Panc1 (cell line): Measurements from ENCODE around the gene SFI1. TPM values are rescaled to one million over a fixed set of nuclear protein-coding genes. Genes with fewer than 3 reads are reported as not detected.

ENCODE experiments used
- ATAC-seq: fragments of 200-7000 bp; cut with Tn5 transposase; 2 replicates; pipeline ENCODE4 v1.9.1; 2020; ENCODE audit warnings: mild to moderate bottlenecking, moderate library complexity
- BruUV-seq: library from RNA; stranded (reverse); fragments of 400-500 nt; replicated peaks from 2 replicates; lab custom pipeline; 2021; lab: Mats Ljungman, UMichigan
- CTCF ChIA-PET: fragments of 300-600 bp; sonication (Branson Sonifier 250); formaldehyde crosslinking; loops from one replicate; lab custom pipeline; 2022; ENCODE audit warnings: antibody characterized with exemption; lab: Charles Lee
- POLR2A ChIA-PET: fragments of 300-600 bp; sonication (Branson Sonifier 250); formaldehyde crosslinking; loops from one replicate; lab custom pipeline; 2022; ENCODE audit warnings: antibody characterized with exemption; lab: Charles Lee
- DNase-seq: peaks from one replicate; pipeline ENCODE4 v3.0.0-alpha.2; 2010; ENCODE audit warnings: low read depth, low spot score
- H3K27ac ChIP-seq: 2 replicates; pipeline ENCODE4 v1.5.1; 2011; ENCODE audit warnings: mild to moderate bottlenecking, low read length, inconsistent platforms
- H3K27me3 ChIP-seq: fragments of 200-500 bp; sonication (Bioruptor generic); 2 replicates; pipeline ENCODE4 v1.6.0; 2014; ENCODE audit warnings: low read length, inconsistent platforms; ENCODE audit not compliant: control insufficient read depth, insufficient read depth
- H3K36me3 ChIP-seq: fragments of 200-500 bp; sonication (Bioruptor generic); 2 replicates; pipeline ENCODE4 v1.5.1; 2014; ENCODE audit warnings: inconsistent platforms, mild to moderate bottlenecking, low read length, moderate library complexity; ENCODE audit not compliant: control insufficient read depth, insufficient read depth
- H3K4me1 ChIP-seq: 2 replicates; pipeline ENCODE4 v1.5.1; 2011; ENCODE audit warnings: inconsistent platforms, mild to moderate bottlenecking, low read length, moderate library complexity; ENCODE audit not compliant: control insufficient read depth, insufficient read depth
- H3K4me3 ChIP-seq, 2 experiments: 2 replicates each; pipeline ENCODE4 v1.5.1; 2011 to 2012; ENCODE audit warnings: low read depth in 2 of 2, low read length in 2 of 2, mild to moderate bottlenecking in 2 of 2, inconsistent platforms in 1 of 2, moderate library complexity in 1 of 2
- H3K9me3 ChIP-seq: fragments of 200-500 bp; sonication (Bioruptor generic); 2 replicates; pipeline ENCODE4 v1.5.1; 2014; ENCODE audit warnings: low read depth, mild to moderate bottlenecking, inconsistent platforms, low read length, moderate library complexity; ENCODE audit not compliant: control insufficient read depth, insufficient read depth
- CTCF ChIP-seq: fragments of 450-650 bp; IDR thresholded peaks from 2 replicates; pipeline ENCODE4 v1.5.1; 2017; ENCODE audit warnings: mild to moderate bottlenecking
- POLR2AphosphoS5 ChIP-seq: IDR thresholded peaks from 2 replicates; pipeline ENCODE4 v1.6.1; 2012; ENCODE audit warnings: mild to moderate bottlenecking, low read depth, low read length, moderate library complexity
- REST ChIP-seq, 2 experiments: IDR thresholded peaks; 2 replicates each; pipeline ENCODE4 v1.6.1; 2011 to 2012; ENCODE audit warnings: low read depth in 2 of 2, control low read depth in 1 of 2, low read length in 1 of 2, mild to moderate bottlenecking in 1 of 2, moderate library complexity in 1 of 2; ENCODE audit not compliant: insufficient read depth in 1 of 2
- SIN3A ChIP-seq: IDR thresholded peaks from 2 replicates; pipeline ENCODE4 v1.6.1; 2012; ENCODE audit warnings: low read depth, mild to moderate bottlenecking, low read length, moderate library complexity, borderline replicate concordance; ENCODE audit not compliant: insufficient read depth
- TCF7L2 ChIP-seq: IDR thresholded peaks from 2 replicates; pipeline ENCODE4 v1.6.1; 2011; ENCODE audit warnings: mild to moderate bottlenecking, low read depth, low read length, inconsistent platforms
- in situ Hi-C: cut with HindIII; loops from 2 replicates; pipeline ENCODE4 v1.10.0; 2016; ENCODE audit warnings: low sequenced_read_pairs, low pct_unique_long_range_greater_than_20kb
- intact Hi-C: fragments of 100-400 bp; cut with micrococcal nuclease; formaldehyde crosslinking; loops from one replicate; pipeline ENCODE4 v1.10.0; 2022; ENCODE audit not compliant: unreplicated experiment
- total RNA-seq: library from RNA; stranded (reverse); gene quantifications from one replicate; pipeline ENCODE4 v1.2.1, GENCODE V29; 2021; ENCODE audit not compliant: unreplicated experiment

The SFI1 gene
- total RNA-seq, 1 experiment from 2014 or later, result 29.9 TPM

- intact Hi-C loops, result loop anchor here (10.0 kb wide), 1 partner anchor 66 kb away; no protein-coding TSS in a partner anchor
- H3K27ac ChIP-seq, result no peak overlapping the region
- in situ Hi-C loops, result no loop called here
- POLR2A ChIA-PET, result no interaction called here
- CTCF ChIA-PET, result no interaction called here
- H3K36me3 ChIP-seq, result no peaks in the 10 kb centered on the region
- no peak overlapping the region for H3K4me3 ChIP-seq
- DNase-seq (no peak), ATAC-seq (no peak)
- no peaks in the 10 kb centered on the region for H3K9me3 ChIP-seq
- TF ChIP-seq TCF7L2 (no peak), SIN3A (no peak), REST (IDR thresholded peaks at IDR 0.05; ENCODE audit: insufficient read depth in 1 of 2, low read depth in 2 of 2, low read length in 1 of 2) (no peak), CTCF (no peak), POLR2AphosphoS5 (no peak)
- H3K27me3 ChIP-seq, result no peaks in the 10 kb centered on the region
- no peaks in the 10 kb centered on the region for H3K4me1 ChIP-seq
- no TSS peak for BruUV-seq
Measured at GRCh38 chr22:31569126-31569525, 72.8 kb downstream of the SFI1 start.

- TF ChIP-seq TCF7L2 (no peak), CTCF (no peak), REST (IDR thresholded peaks at IDR 0.05; ENCODE audit: insufficient read depth in 1 of 2, low read depth in 2 of 2, low read length in 1 of 2) (no peak), POLR2AphosphoS5 (no peak), SIN3A (no peak)
- POLR2A ChIA-PET, result no interaction called here
- in situ Hi-C loops, result no loop called here
Measured at GRCh38 chr22:31572939-31573338, 76.6 kb downstream of the SFI1 start.

More at GRCh38 chr22:31572939-31573338, 76.6 kb downstream of the SFI1 start:
- DNase-seq (no peak), ATAC-seq (no peak)
- Histone ChIP-seq H3K27ac (no peak overlapping the region), H3K27me3 (no peaks in the 10 kb centered on the region), H3K36me3 (no peaks in the 10 kb centered on the region), H3K4me1 (no peaks in the 10 kb centered on the region), H3K4me3 (no peak overlapping the region), H3K9me3 (no peaks in the 10 kb centered on the region)
- CTCF ChIA-PET, result no interaction called here
- BruUV-seq, result no TSS peak
- intact Hi-C loops, result no loop called here
